GM12891 (cell line): ENCODE data around the gene GPC5.

Source experiments
- POLR2A ChIP-seq: IDR thresholded peaks from 2 replicates; pipeline ENCODE4 v1.6.1; 2011; ENCODE audit warnings: low read depth, low read length, control low read depth
- POLR2AphosphoS5 ChIP-seq: IDR thresholded peaks from 2 replicates; pipeline ENCODE4 v1.6.1; 2011; ENCODE audit warnings: low read depth, low read length, control low read depth
- TAF1 ChIP-seq: IDR thresholded peaks from 2 replicates; pipeline ENCODE4 v1.6.1; 2011; ENCODE audit warnings: low read depth, low read length, control low read depth

GRCh38 chr13:92225861-92226260 is 827.4 kb downstream of the GPC5 start:
- TF ChIP-seq POLR2AphosphoS5 (no peak), POLR2A (no peak), TAF1 (no peak)
